Measurements from ENCODE around the gene CYP2A6.
"Not testable (repeated sequence)": the region's sequence is repeated elsewhere in the genome, so short reads cannot be mapped to it uniquely, and the experiment has no call there.

The CYP2A6 gene

GRCh38 chr19:40843653-40844052 lies 6.6 kb downstream of the CYP2A6 start:
- DNase-seq (ENCODE audit: low read depth in 2 of 2), result peak; percentile 55 to 65

- DNase-seq (ENCODE audit: low read depth in 2 of 2), result not testable (repeated sequence)
Observed at GRCh38 chr19:40842997-40843652, 7.1 kb downstream of the CYP2A6 start.

DNA sequence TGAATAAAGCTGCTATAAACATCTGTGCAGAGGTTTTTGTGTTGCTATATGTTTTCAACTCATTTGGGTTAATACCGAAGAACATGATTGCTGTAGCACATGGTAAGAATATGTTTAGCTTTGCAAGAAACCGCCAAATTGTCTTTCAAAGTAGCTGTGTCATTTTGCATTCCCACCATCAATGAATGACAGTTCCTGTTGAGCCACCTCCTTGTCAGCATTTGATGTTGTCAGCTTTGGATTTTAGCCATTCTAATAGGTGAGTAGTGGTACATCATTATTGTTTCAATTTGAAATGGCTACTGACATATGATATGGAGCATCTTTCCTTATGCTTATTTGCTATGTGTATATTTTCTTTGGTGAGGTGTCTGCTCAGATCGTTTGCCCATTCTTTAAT lies 8.2 kb downstream of the CYP2A6 start:
- DNase-seq (ENCODE audit: low read depth in 2 of 2), result not testable (repeated sequence)

- not testable (repeated sequence) for DNase-seq (ENCODE audit: low read depth in 2 of 2)
Observed at GRCh38 chr19:40838477-40838876, 11.8 kb downstream of the CYP2A6 start.

DNA sequence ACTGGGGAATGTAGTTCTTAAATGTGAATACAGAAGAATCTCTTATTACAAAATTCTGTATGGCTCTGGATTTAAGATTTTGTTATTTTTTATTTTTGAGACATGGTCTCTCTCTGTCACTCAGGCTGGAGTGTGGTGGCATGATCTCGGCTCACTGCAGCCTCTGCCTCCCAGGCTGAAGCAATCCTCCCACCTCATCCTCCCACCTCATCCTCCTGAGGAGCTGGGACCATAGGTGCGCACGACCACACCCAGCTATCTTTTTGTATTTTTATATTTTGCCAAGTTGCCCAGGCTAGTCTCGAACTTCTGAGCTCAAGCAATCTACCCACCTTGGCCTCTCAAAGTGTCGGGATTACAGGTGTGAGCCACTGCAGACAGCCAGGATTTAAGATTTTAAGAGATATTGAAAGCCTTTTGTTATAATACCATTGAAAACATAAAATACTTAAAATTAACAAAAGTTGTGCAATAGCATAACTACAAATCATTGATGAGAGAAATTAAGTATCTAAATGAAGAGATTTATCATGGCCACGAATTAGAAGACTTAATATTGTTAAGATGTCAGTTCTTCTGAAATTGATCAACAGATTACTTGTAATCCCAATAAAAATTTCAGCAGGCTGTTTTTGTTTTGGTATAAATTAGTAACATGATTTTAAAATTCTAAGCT lies 13.4 kb downstream of the CYP2A6 start:
- no peak for DNase-seq (ENCODE audit: low read depth in 2 of 2)

DNA sequence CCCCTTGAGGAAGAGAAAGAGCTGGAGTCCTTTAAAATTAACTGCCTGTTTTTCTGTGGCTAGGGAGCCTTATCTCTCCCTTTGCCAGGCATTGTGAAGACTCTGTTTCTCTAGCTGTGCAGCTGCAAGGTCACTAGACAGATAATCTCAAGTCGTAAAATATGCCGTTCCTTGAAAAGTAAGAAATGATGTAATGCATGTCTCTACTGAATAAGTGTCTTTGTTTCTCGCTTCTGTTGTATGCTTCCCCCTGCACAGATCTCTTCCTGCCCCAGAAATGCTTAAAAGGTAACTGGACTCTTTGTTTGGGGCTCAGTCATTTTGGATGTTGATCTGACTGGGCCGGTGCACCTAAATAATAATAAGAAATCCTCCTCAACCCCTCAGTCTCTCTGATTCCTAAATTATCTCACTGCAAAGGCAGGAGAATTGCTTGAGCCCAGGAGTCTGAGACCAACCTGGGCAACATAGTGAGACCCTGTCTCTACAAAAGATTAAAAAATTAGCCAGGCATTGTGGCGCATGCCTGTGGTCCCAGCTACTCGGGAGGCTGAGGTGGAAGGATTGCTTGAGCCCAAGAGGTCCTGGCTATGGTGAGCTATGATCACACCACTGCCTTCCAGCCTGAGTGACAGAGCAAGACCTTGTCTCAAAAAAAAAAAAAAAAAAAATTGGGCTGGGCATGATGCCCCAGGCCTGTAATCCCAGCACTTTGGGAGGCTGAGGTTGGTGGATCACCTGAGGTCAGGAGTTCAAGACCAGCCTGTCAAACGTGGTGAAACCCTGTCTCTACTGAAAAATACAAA lies 16.3 kb downstream of the CYP2A6 start:
- not testable (repeated sequence) for DNase-seq (ENCODE audit: low read depth in 2 of 2)

DNA sequence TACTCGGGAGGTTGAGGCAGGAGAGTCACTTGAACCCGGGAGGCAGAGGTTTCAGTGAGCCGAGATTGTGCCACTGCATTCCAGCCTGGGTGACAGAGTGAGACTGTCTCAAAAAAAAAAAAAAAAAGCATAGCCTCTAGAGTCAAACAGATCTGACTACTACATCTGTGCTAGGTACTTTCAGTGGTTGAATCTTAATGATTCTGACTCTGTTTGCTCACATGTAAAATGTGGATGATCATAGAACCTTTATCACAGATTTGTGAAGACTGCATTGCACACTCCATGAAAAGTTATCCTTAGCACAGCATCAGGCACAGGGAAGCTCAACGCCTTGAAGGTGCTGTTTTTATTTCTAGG lies 17.8 kb downstream of the CYP2A6 start:
- not testable (repeated sequence) for DNase-seq (ENCODE audit: low read depth in 2 of 2)

- no peak for DNase-seq (ENCODE audit: low read depth in 2 of 2)
Observed at GRCh38 chr19:40831502-40832430, 18.5 kb downstream of the CYP2A6 start.

- DNase-seq (ENCODE audit: low read depth in 2 of 2), result not testable (repeated sequence)
Observed at GRCh38 chr19:40830741-40831140, 19.5 kb downstream of the CYP2A6 start.

DNA sequence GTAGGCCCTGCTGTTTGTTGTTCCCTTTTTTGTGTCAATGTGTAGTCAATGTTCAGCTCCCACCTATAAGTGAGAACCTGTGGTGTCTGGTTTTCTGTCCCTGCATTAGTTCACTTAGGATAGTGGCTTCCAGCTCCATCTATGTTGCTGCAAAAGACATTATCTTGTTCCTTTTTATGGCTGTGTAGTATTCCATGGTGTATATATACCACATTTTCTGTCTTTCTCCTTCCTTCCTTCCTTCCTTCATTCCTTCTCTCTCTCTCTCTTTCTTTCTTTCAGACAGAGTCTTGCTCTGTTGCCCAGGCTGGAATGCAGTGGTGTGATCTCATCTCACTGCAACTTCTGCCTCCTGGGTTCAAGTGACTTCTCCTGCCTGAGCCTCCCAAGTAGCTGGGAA lies 21.0 kb downstream of the CYP2A6 start:
- DNase-seq (ENCODE audit: low read depth in 2 of 2), result no peak

DNA sequence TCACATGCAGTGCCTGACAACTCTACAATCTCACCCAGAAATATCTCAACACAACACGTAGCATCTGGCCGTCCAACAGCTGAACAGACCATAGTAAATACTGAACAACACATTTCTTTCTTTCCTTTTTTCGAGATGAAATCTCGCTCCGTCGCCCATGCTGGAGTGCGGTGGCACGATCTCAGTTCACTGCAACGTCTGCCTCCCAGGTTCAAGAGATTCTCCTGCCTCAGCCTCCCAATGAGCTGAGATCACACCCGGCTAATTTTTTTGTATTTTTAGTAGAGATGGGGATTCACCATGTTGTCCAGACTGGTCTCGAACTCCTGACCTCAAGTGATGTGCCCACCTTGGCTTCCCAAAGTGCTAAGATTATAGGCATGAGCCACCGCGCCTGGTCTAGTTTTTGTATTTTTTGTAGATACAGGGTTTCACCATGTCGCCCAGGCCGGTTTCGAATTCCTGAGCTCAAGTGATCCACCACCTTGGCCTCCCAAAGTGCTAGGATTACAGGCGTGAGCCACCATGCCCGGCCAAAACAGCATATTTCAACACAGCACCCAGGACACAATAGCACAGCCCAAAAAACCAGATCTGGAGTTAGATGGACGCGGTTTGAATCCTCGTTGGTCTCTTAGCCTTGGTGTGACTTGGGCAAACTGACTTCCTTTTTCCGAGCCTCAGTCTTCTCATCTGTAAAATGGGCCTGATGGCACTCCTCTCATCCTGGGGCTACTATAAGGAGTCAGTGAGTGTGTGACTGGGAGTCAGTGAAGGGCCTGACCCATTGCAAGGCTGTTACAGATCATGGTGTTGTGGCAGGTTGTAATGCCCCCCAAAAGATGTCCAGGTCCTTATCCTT lies 22.6 kb downstream of the CYP2A6 start:
- DNase-seq (ENCODE audit: low read depth in 2 of 2), result no peak

DNA sequence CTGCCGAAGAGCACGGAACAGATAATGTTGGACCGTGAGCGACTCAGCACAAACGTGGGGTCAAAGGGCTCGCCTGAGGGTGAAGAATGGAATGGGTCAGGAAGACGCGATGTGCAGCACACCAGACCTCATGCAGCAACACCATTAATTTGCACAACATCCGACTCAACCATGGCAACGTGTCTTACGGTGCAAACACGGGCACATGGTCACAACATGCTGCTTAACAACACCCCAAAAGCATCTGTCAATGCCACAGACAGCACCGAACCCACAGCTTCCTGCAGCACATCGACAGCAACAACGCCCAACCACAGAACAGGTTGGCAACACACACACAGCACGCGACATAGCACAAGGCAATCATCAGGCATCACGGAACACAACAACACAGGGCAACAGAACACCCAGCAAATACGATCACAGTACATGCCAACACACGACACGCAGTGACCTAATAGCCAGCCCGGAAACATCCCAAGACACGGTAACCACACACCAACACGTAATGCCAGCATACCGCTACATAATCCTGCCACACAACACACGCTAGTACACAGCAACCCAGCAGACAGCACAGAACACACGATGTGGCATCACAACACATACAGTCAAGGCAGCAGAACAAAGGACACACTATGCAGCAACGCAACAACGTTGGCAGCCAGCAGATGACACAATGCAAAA lies 23.4 kb downstream of the CYP2A6 start:
- not testable (repeated sequence) for DNase-seq (ENCODE audit: low read depth in 2 of 2)

DNA sequence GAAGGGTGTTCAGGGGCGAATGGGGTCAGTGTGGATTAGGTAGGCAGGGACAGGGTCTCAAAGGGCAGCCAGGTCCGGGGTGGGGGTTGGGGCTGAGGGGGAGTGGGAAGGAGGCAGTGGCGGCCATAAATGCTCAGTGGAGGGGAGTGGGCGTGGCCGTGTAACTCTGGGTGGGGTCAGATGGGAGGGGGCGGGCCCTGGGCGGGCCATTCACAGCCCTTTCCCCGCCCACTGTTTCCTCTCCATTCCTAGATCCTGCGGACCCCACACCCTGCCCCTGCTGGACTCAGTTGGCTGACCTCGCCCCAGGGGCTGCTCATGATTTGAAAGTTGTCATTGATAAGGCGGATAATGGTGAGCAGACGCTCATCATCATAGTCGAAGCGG lies 23.9 kb downstream of the CYP2A6 start:
- DNase-seq (ENCODE audit: low read depth in 2 of 2), result not testable (repeated sequence)

- DNase-seq (ENCODE audit: low read depth in 2 of 2), result not testable (repeated sequence)
Observed at GRCh38 chr19:40825460-40826095, 24.7 kb downstream of the CYP2A6 start.

DNA sequence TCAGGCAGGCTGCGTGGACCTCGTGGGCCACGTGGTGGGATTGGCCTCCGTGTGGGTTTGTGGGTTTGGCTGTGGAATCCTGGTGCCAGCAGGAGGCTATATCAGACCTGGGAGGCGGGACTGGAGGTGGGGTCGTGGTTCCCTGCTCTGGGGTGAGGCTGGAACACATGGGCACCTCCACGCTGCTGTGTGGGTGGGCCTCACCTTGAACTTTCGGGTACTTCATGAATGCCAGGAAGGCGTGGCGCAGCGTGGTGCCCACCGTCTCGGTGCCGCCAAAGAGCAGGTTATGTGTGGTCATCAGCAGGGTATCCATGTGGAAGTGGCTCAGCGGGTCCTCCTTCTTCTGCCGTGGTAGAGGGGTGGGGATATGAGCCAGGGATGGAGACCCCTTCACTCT lies 25.3 kb downstream of the CYP2A6 start:
- DNase-seq (ENCODE audit: low read depth in 2 of 2), result not testable (repeated sequence)

DNA sequence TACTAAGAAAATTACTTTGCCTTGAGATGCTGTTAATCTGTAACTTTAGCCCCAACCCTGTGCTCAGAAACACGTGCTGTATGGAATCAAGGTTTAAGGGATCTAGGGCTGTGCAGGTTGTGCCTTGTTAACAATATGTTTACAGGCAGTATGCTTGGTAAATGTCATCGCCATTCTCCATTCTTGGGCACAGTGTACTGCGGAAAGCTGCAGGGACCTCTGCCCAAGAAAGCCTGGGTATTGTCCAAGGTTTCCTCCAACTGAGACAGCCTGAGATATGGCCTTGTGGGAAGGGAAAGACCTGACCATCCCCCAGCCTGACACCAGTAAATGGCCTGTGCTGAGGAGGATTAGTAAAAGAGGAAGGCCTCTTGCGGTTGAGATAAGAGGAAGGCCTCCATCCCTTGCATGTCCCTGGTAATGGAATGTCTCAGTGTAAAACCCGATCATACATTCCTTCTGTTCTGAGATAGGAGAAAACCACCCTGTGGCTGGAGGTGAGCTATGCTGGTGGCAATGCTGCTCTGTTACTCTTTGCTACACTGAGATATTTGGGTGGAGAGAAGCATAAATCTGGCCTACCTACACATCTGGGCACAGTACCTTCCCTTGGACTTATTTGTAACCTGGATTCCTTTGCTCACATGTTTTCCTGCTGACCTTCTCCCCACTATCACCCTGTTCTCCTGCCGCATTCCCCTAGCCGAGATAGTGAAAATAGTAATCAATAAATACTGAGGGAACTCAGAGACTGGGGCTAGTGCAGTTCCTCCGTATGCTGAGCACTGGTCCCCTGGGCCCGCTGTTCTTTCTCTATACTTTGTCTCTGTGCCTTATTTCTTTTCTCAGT lies 27.3 kb downstream of the CYP2A6 start:
- not testable (repeated sequence) for DNase-seq (ENCODE audit: low read depth in 2 of 2)

DNA sequence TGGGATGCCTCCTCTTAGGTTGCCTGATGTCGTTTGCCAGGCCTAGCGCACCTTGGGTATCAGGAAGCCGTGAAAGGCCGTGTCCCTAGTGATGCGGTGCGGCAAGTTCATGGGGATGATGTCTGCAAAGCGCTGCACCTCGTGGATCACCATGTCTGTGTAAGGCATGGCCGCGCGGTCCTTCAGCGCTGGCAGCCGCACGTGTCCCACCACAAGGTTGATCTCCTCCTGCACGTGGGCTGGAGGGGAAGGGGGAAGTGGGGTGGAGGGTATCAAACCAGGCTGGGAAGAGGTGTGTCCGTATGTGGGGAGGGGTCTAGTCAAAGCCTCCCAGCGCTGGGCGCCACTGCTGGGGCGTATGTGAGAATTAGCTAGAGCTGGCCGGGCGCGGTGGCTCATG lies 28.1 kb downstream of the CYP2A6 start:
- DNase-seq (ENCODE audit: low read depth in 2 of 2), result no peak

DNA sequence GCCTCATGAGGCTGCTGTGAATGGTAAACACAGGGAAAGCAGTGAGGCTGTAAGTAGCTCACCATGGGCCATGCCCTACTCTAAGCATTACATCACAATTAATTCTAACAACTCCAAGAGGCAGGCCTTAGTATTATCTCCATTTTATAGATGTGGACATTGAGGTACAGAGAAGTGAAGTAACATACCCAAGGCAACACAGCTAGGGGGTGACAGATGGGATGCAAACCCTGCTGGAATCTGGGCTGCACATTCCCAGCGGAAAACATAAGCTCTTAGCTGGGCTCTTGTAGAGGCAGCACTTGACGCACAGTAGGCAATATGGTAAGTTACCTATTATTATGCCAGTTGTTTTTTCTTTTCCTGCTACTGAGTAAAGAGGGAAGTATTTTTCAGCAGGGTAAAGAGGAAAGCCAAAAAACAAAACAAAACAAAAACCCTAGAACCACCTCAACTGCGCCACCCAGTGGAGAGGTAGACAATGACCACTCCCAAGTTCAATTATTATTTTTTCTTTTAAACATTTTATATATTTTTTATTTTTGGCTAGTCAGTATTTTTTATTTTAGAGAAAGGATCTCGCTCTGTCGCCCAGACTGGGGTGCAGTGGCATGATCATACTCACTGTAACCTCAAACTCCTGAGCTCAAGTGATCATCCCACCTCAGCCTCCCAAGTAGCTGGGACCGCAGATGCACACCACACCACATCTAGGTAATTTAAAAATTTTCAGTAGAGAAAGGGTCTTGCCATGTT lies 30.6 kb downstream of the CYP2A6 start:
- not testable (repeated sequence) for DNase-seq (ENCODE audit: low read depth in 2 of 2)
